Activated CD4-positive, alpha-beta T cell treated with anti-CD3 and anti-CD28 coated beads for 24 hours (primary cell): ENCODE measurements around the gene TNF.

Source experiments
- DNase-seq, 2 donors: peaks; one replicate each; pipeline ENCODE4 v3.0.0-alpha.2; 2020; ENCODE audit warnings: low read depth in 2 of 2

The TNF gene

GRCh38 chr6:31575335-31575901, at the start of gene TNF:
TNF (plus strand) TSS chr6:31575565; CDS start chr6:31575742, 177 bp downstream.
- DNase-seq: peak; percentile 76 to 84

- DNase-seq: no peak
Measured at GRCh38 chr6:31525932-31526591, 49.3 kb upstream of the TNF start.

GRCh38 chr6:31528307-31528777, 47.0 kb upstream of the TNF start:
- no peak for DNase-seq

GRCh38 chr6:31528821-31529328, 46.5 kb upstream of the TNF start, which contains the start of gene MCCD1:
MCCD1 (plus strand) TSS chr6:31528962; CDS start chr6:31529015, 53 bp downstream.
- DNase-seq: no peak

- no peak for DNase-seq
Measured at GRCh38 chr6:31529329-31530150, 45.8 kb upstream of the TNF start.

GRCh38 chr6:31530659-31531058, 44.7 kb upstream of the TNF start:
- DNase-seq: no peak

GRCh38 chr6:31531162-31531561, 44.2 kb upstream of the TNF start:
- DNase-seq: no peak

- DNase-seq: no peak
Measured at GRCh38 chr6:31531771-31532643, 43.4 kb upstream of the TNF start.

- no peak for DNase-seq
Measured at GRCh38 chr6:31532644-31533454, 42.5 kb upstream of the TNF start.

- no peak for DNase-seq
Measured at GRCh38 chr6:31533455-31533841, 41.9 kb upstream of the TNF start.

GRCh38 chr6:31534011-31534410, 41.4 kb upstream of the TNF start:
- no peak for DNase-seq

GRCh38 chr6:31534521-31535040, 40.8 kb upstream of the TNF start:
- DNase-seq: no peak

GRCh38 chr6:31535538-31536324, 39.6 kb upstream of the TNF start:
- DNase-seq: no peak

GRCh38 chr6:31538805-31539400, 36.5 kb upstream of the TNF start:
- DNase-seq: no peak

GRCh38 chr6:31540640-31541039, 34.7 kb upstream of the TNF start:
- DNase-seq: no peak

- DNase-seq: peak; percentile 41 to 46
Measured at GRCh38 chr6:31541059-31541657, 34.2 kb upstream of the TNF start.

GRCh38 chr6:31541658-31542521, 33.5 kb upstream of the TNF start, which contains the start of gene DDX39B:
DDX39B (minus strand) TSS chr6:31542003; CDS start chr6:31540532, 1,471 bp downstream.
- peak; percentile 85 to 88 for DNase-seq

GRCh38 chr6:31543639-31544038, 31.7 kb upstream of the TNF start:
- no peak for DNase-seq
